GM12875 (cell line): Measurements from ENCODE around the gene MYH7B.

Experiments used
- H3K4me3 ChIP-seq: one replicate; pipeline ENCODE4 v1.5.1; 2011; ENCODE audit warnings: low read depth, low read length, control low read depth
- CTCF ChIP-seq: IDR thresholded peaks from 2 replicates; pipeline ENCODE4 v1.5.1; 2011; ENCODE audit warnings: low read depth, mild to moderate bottlenecking, control low read depth, inconsistent platforms, low read length, moderate library complexity, borderline replicate concordance; ENCODE audit not compliant: insufficient read depth

Gene MYH7B

GRCh38 chr20:34990661-34991214, 35.1 kb downstream of the MYH7B start:
- TF ChIP-seq CTCF: no peak

DNA sequence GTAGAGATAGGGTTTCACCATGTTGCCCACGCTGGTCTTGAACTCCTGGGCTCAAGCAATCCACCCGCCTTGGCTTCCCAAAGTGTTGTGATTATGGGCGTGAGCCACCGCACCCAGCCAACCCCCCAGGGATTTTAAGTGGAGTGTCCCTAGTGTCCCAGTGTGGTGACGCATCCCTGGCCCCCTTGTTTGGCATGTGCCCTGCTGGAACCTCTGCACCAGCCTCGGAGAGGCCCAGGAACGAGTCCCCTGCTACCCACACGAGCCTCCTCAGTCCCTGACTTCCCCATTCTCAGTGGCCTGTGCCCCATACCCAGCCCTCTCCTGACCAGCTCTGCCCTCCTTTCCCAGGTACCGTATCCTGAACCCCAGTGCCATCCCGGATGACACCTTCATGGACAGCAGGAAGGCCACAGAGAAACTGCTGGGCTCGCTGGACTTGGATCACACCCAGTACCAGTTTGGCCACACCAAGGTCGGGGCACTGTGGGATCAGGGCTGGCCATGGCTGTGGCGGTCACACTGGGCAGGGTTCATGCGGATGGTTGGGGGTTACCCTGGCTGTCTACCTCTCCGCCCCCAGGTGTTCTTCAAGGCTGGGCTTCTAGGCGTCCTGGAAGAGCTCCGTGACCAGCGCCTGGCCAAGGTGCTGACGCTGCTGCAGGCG, 37.2 kb downstream of the MYH7B start:
- TF ChIP-seq CTCF: no peak
- H3K4me3 ChIP-seq: no peak overlapping the region

More at GRCh38 chr20:34990661-34991214, 35.1 kb downstream of the MYH7B start:
- H3K4me3 ChIP-seq: no peak overlapping the region

GRCh38 chr20:34993941-34994508, 38.4 kb downstream of the MYH7B start:
- no peak overlapping the region for H3K4me3 ChIP-seq
- no peak for TF ChIP-seq CTCF

DNA sequence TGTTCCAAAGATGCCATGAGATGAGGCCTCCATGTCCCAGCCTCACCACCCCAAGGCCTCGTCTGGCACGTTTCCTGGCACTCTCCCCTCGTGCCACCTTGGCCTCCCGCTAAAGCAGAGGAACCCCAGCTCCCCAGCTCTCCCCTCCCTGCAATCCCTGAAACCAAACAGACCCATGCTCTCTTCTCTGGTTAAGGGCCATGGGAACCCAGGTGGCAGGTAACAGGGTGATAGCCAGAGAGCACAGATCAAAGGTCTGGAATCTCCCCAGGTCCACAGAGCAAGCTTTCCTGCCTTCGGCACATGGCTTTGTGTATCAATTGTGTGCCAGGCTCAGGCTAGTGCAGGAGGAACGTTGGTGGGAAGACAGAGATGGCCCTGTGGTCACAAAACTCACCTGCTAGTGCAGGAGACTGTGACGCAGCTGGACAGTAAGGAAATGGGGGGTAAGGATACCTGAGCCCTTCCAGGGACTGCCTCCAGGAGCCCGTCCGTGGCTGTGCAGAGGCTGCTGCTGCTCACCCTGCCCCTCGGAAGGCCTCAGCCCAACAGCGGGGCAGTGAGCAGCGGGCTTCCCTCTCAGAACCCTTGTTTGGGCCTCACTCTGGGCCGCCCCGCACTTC, 39.0 kb downstream of the MYH7B start:
- H3K4me3 ChIP-seq: no peak overlapping the region
- no peak for TF ChIP-seq CTCF

- TF ChIP-seq CTCF: no peak
- no peak overlapping the region for H3K4me3 ChIP-seq
Observed at GRCh38 chr20:34995192-34995591, 39.5 kb downstream of the MYH7B start.

GRCh38 chr20:34995696-34996095, 40.0 kb downstream of the MYH7B start:
- no peak overlapping the region for H3K4me3 ChIP-seq
- no peak for TF ChIP-seq CTCF
